Panc1 (cell line): ENCODE data around the gene RBMS1. TPM values are rescaled to one million over a fixed set of nuclear protein-coding genes. Genes with fewer than 3 reads are reported as not detected.

Experiments
- ATAC-seq: fragments of 200-7000 bp; cut with Tn5 transposase; 2 replicates; pipeline ENCODE4 v1.9.1; 2020; ENCODE audit warnings: mild to moderate bottlenecking, moderate library complexity
- BruUV-seq: library from RNA; stranded (reverse); fragments of 400-500 nt; replicated peaks from 2 replicates; lab custom pipeline; 2021; lab: Mats Ljungman, UMichigan
- CTCF ChIA-PET: fragments of 300-600 bp; sonication (Branson Sonifier 250); formaldehyde crosslinking; loops from one replicate; lab custom pipeline; 2022; ENCODE audit warnings: antibody characterized with exemption; lab: Charles Lee
- POLR2A ChIA-PET: fragments of 300-600 bp; sonication (Branson Sonifier 250); formaldehyde crosslinking; loops from one replicate; lab custom pipeline; 2022; ENCODE audit warnings: antibody characterized with exemption; lab: Charles Lee
- DNase-seq: peaks from one replicate; pipeline ENCODE4 v3.0.0-alpha.2; 2010; ENCODE audit warnings: low read depth, low spot score
- H3K27ac ChIP-seq: 2 replicates; pipeline ENCODE4 v1.5.1; 2011; ENCODE audit warnings: mild to moderate bottlenecking, low read length, inconsistent platforms
- H3K27me3 ChIP-seq: fragments of 200-500 bp; sonication (Bioruptor generic); 2 replicates; pipeline ENCODE4 v1.6.0; 2014; ENCODE audit warnings: low read length, inconsistent platforms; ENCODE audit not compliant: control insufficient read depth, insufficient read depth
- H3K36me3 ChIP-seq: fragments of 200-500 bp; sonication (Bioruptor generic); 2 replicates; pipeline ENCODE4 v1.5.1; 2014; ENCODE audit warnings: inconsistent platforms, mild to moderate bottlenecking, low read length, moderate library complexity; ENCODE audit not compliant: control insufficient read depth, insufficient read depth
- H3K4me1 ChIP-seq: 2 replicates; pipeline ENCODE4 v1.5.1; 2011; ENCODE audit warnings: inconsistent platforms, mild to moderate bottlenecking, low read length, moderate library complexity; ENCODE audit not compliant: control insufficient read depth, insufficient read depth
- H3K4me3 ChIP-seq, 2 experiments: 2 replicates each; pipeline ENCODE4 v1.5.1; 2011 to 2012; ENCODE audit warnings: low read depth in 2 of 2, low read length in 2 of 2, mild to moderate bottlenecking in 2 of 2, inconsistent platforms in 1 of 2, moderate library complexity in 1 of 2
- H3K9me3 ChIP-seq: fragments of 200-500 bp; sonication (Bioruptor generic); 2 replicates; pipeline ENCODE4 v1.5.1; 2014; ENCODE audit warnings: low read depth, mild to moderate bottlenecking, inconsistent platforms, low read length, moderate library complexity; ENCODE audit not compliant: control insufficient read depth, insufficient read depth
- CTCF ChIP-seq: fragments of 450-650 bp; IDR thresholded peaks from 2 replicates; pipeline ENCODE4 v1.5.1; 2017; ENCODE audit warnings: mild to moderate bottlenecking
- POLR2AphosphoS5 ChIP-seq: IDR thresholded peaks from 2 replicates; pipeline ENCODE4 v1.6.1; 2012; ENCODE audit warnings: mild to moderate bottlenecking, low read depth, low read length, moderate library complexity
- REST ChIP-seq, 2 experiments: IDR thresholded peaks; 2 replicates each; pipeline ENCODE4 v1.6.1; 2011 to 2012; ENCODE audit warnings: low read depth in 2 of 2, control low read depth in 1 of 2, low read length in 1 of 2, mild to moderate bottlenecking in 1 of 2, moderate library complexity in 1 of 2; ENCODE audit not compliant: insufficient read depth in 1 of 2
- SIN3A ChIP-seq: IDR thresholded peaks from 2 replicates; pipeline ENCODE4 v1.6.1; 2012; ENCODE audit warnings: low read depth, mild to moderate bottlenecking, low read length, moderate library complexity, borderline replicate concordance; ENCODE audit not compliant: insufficient read depth
- TCF7L2 ChIP-seq: IDR thresholded peaks from 2 replicates; pipeline ENCODE4 v1.6.1; 2011; ENCODE audit warnings: mild to moderate bottlenecking, low read depth, low read length, inconsistent platforms
- in situ Hi-C: cut with HindIII; loops from 2 replicates; pipeline ENCODE4 v1.10.0; 2016; ENCODE audit warnings: low sequenced_read_pairs, low pct_unique_long_range_greater_than_20kb
- intact Hi-C: fragments of 100-400 bp; cut with micrococcal nuclease; formaldehyde crosslinking; loops from one replicate; pipeline ENCODE4 v1.10.0; 2022; ENCODE audit not compliant: unreplicated experiment
- total RNA-seq: library from RNA; stranded (reverse); gene quantifications from one replicate; pipeline ENCODE4 v1.2.1, GENCODE V29; 2021; ENCODE audit not compliant: unreplicated experiment

Gene RBMS1
- total RNA-seq, 1 experiment from 2014 or later = 67.0 TPM

GRCh38 chr2:160469164-160469563 is 24.4 kb downstream of the RBMS1 start:
- H3K4me3 ChIP-seq = no peak overlapping the region
- intact Hi-C loops = no loop called here
- no peak for DNase-seq
- no peaks in the 10 kb centered on the region for H3K36me3 ChIP-seq
- ChIA-PET POLR2A (no interaction called here), CTCF (no interaction called here)
- peaks cover 13% of the 10 kb centered on the region; the same call in 1 of the 2 replicates for H3K4me1 ChIP-seq
- TF ChIP-seq POLR2AphosphoS5 (no peak), TCF7L2 (no peak), CTCF (no peak), SIN3A (no peak), REST (IDR thresholded peaks at IDR 0.05; ENCODE audit: insufficient read depth in 1 of 2, low read depth in 2 of 2, low read length in 1 of 2) (no peak)
- no TSS peak for BruUV-seq
- H3K9me3 ChIP-seq = no peaks in the 10 kb centered on the region
- H3K27me3 ChIP-seq = no peaks in the 10 kb centered on the region
- H3K27ac ChIP-seq = no peak overlapping the region
- in situ Hi-C loops = no loop called here
- no peak for ATAC-seq

GRCh38 chr2:160467086-160467485 is 26.5 kb downstream of the RBMS1 start:
- ATAC-seq (no peak), DNase-seq (no peak)
- Histone ChIP-seq H3K4me3 (no peak overlapping the region), H3K27me3 (no peaks in the 10 kb centered on the region), H3K27ac (no peak overlapping the region), H3K4me1 (peaks cover under 1% of the 10 kb centered on the region; the same call in 1 of the 2 replicates), H3K36me3 (no peaks in the 10 kb centered on the region), H3K9me3 (no peaks in the 10 kb centered on the region)
- in situ Hi-C loops = no loop called here
- no peak for TF ChIP-seq REST (IDR thresholded peaks at IDR 0.05; ENCODE audit: insufficient read depth in 1 of 2, low read depth in 2 of 2, low read length in 1 of 2)
- no peak for TF ChIP-seq SIN3A
- TF ChIP-seq TCF7L2 = no peak
- no peak for TF ChIP-seq CTCF
- TF ChIP-seq POLR2AphosphoS5 = no peak
- ChIA-PET CTCF (no interaction called here), POLR2A (no interaction called here)
- intact Hi-C loops = no loop called here
- no TSS peak for BruUV-seq
